NOMO-1 treated with dmso at 0.1 percent for 144 hours (cell line): ENCODE data around the gene TWNK.
"Not testable (repeated sequence)": the region's sequence is repeated elsewhere in the genome, so short reads cannot be mapped to it uniquely, and the experiment has no call there.

Experiments used
- DNase-seq: peaks from one replicate; lab custom pipeline; 2025; ENCODE audit not compliant: unreplicated experiment; lab: John Stamatoyannopoulos, UW

TWNK gene

GRCh38 chr10:101030496-101031127 is 43.3 kb downstream of the TWNK start:
- no peak for DNase-seq

GRCh38 chr10:101031128-101031795 is 43.9 kb downstream of the TWNK start, which contains the start of the genes PDZD7 and SFXN3:
TSS of gene PDZD7 (minus strand) at chr10:101031129. CDS start at chr10:101030219, 910 bp downstream.
TSS of gene SFXN3 (plus strand) at chr10:101031234. CDS start at chr10:101034695, 3,461 bp downstream.
- DNase-seq, result peak; percentile 92

DNA sequence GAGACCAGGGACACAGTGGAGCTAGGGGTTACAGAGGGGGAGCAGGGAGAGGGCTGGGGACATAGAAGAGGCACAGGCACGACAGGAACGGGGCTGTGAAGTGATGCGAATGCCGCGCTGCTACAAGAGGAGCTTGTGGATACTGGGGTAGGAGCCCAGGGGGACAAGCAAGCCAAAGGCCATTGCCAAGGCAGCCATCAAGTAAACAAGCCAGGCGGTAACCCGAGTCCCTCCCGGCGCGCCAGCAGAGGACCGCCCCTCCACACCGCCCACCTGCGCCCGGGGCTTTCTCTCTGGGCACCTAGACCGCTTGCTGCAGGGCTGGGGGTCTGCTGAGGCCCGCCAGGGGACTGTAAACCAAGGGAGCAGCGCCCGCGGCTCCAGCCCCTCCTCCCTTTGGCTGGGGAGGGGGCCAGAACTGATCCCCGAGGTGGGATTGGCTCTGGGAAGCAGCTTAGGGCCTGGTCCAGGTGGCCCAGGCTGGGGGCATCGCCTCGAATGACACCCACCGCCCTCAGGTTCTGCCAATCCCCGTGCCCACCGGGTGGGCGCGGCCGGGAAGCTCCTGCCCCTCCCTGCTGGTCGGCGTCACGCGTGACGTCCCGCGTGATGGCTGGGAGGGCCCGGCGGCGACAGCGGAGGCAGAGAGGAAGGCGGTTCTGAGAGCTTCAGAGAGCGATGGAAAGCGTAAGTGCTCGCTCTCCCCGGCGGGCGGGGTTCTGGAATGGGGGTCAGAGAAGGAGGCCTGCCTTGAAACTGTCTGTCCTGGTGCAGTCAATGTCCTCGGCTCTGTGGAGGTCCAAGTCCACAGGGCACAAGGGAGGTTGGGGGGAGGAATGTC is 44.7 kb downstream of the TWNK start:
- peak; percentile 13 for DNase-seq

DNA sequence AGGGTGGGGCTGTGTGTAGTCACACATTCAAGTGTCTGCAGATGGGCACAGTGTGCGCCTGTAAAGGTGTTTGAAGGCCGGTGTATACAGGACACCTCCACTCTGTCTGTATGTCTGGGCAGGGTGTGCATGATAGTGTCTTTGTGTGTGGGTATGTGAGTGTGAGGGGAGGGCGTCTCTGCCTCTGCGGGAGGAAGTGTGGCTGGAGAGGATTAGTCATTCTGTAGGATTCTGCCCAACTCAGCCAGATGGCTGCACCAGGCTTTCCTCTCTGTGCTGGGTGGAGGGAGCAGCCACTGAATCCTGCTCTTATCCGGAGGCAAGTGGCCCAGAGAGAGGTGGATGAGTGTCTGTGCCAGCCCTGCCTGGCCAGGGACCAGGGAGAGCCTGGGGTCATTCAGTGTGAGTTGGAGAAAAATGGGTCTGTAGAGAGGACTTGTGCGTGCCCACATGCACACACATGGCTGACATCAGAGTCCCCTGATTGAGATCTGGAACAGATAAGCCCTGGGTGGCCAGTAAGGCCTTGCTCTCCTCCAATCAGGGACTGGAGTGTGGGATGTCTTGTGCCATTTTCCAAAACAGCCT is 45.4 kb downstream of the TWNK start:
- no peak for DNase-seq

DNA sequence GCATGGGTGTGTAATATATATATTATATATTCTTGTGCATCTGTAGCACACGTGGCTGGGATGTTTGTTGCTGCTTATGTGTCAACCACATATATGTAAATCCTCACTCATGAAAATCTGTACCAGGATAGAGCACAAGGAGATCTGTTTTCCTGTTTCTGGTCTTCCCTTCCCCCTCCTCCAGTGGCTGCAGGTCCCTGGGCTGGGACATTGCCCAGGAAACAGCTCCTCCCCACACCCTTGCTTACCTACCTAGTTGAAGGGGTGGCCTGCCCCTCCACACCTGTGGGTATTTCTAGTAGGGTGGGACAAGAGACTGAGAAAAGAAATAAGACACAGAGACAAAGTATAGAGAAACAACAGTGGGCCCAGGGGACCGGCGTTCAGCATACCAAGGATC is 45.9 kb downstream of the TWNK start:
- DNase-seq, result no peak

GRCh38 chr10:101034404-101034803 is 47.1 kb downstream of the TWNK start:
- DNase-seq, result not testable (repeated sequence)

GRCh38 chr10:101035314-101035713 is 48.0 kb downstream of the TWNK start:
- DNase-seq, result no peak

- DNase-seq, result no peak
Measured at GRCh38 chr10:101035916-101036702, 48.8 kb downstream of the TWNK start.

GRCh38 chr10:101036726-101037125 is 49.4 kb downstream of the TWNK start:
- no peak for DNase-seq

GRCh38 chr10:101038484-101038883 is 51.1 kb downstream of the TWNK start:
- no peak for DNase-seq

GRCh38 chr10:101040061-101040460 is 52.7 kb downstream of the TWNK start:
- no peak for DNase-seq

DNA sequence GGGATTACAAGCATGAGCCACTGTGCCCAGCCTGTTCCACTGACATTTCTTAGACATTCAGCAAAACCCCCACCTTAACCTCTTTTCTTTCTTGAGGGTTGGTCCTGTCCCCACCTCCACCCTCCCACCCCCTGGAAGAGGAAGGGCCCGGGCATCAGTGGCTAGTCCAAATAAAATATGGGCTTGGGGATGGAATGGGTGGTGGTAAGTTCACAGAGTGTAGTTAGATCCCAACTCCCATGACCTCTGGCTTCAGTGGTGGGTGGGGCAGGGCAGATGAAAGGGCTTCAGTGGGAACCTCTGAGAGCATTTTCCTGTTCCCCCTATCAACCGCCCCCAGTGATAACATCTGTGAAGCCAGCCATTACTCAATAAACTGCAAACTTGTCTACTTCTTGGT is 53.5 kb downstream of the TWNK start:
- DNase-seq, result no peak

- DNase-seq, result peak; percentile 56
Measured at GRCh38 chr10:101041252-101041761, 54.0 kb downstream of the TWNK start.

DNA sequence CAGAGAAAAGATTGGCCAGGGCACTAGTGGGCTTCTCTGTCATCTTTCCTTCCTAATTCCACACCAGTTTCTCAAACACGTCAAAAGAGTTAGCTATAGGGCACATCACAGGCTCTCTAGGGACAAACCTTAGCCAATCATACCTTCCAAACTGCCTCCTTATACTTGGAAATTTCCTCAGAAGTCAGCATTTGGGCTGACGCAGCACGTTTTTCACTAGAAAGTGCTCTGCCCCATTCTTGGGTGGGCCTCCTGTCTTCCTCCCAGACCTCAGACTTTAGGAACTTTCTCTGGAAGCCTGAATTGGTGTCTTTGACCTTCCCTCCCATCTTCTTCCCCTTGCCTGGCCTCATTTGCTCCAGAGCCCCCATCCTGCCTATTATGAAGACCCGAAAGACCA is 54.8 kb downstream of the TWNK start:
- no peak for DNase-seq

DNA sequence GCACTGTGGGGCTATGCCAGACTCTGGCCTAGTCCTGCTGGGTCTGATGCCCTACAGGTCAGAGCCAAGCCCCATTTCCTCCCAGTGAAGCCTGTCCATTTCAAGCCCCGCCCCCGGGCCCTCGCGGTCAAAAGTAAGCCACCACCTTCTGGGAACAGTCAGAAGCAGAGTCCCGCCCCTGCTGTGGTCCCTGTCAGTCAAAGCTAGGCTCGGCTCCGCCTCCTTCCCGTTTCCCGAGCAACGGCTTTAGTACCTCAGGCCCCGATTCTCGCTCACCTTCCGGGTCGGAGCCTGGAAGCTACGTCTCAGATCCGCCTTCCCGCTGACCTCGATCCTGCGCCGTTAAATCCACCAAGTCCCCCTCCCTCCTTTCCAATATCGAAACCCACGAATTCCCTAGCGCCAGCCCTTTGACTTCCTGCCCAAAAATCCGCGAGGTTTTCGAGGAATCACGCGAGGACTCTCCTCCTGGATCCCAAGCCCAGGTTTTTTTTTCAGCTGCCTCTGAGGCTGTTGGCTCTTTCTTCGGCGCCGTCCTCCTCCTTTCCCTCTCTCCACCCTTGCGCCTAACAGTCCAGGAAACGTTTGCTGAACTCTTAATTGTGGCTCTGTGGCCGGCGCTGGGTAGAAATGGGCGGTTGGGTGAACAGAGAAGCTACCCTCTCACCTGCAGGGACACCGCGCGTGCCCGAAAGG is 55.5 kb downstream of the TWNK start:
- peak; percentile 92 for DNase-seq

GRCh38 chr10:101043363-101043707 is 56.0 kb downstream of the TWNK start:
- no peak for DNase-seq
